Measurements from ENCODE around the gene GMEB1.
"Not testable (repeated sequence)": the region's sequence is repeated elsewhere in the genome, so short reads cannot be mapped to it uniquely, and the experiment has no call there.

The GMEB1 gene

DNA sequence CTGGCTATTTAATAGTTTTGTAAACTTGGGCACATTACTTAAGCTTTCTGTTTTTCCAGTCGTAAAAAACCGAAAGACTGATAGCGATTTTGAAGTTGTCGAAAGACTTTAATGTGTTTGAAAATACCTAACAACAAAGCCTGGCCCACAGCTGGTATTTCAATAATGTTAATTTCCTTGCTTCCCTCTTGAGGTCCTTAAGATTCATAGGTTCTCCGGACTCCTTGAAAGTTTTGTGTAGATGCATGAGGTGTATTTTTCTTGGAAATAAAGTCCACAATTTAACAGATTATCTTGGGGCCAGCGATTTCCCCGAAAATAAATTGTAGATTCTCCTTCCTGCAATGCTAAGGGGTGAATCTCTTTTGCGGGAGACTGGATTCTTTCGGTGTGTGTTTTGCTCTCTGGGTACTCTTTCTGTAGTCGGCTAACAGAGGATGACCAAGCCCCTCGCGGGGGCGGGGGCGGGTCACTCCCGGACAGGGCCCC is 67.4 kb downstream of the GMEB1 start:
- TF ChIP-seq, protein P1, sequence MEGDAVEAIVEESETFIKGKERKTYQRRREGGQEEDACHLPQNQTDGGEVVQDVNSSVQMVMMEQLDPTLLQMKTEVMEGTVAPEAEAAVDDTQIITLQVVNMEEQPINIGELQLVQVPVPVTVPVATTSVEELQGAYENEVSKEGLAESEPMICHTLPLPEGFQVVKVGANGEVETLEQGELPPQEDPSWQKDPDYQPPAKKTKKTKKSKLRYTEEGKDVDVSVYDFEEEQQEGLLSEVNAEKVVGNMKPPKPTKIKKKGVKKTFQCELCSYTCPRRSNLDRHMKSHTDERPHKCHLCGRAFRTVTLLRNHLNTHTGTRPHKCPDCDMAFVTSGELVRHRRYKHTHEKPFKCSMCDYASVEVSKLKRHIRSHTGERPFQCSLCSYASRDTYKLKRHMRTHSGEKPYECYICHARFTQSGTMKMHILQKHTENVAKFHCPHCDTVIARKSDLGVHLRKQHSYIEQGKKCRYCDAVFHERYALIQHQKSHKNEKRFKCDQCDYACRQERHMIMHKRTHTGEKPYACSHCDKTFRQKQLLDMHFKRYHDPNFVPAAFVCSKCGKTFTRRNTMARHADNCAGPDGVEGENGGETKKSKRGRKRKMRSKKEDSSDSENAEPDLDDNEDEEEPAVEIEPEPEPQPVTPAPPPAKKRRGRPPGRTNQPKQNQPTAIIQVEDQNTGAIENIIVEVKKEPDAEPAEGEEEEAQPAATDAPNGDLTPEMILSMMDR (conservative IDR thresholded peaks at IDR 0.05), result no peak
- peak overlapping the region; percentile 98 for H3K27ac ChIP-seq

DNA sequence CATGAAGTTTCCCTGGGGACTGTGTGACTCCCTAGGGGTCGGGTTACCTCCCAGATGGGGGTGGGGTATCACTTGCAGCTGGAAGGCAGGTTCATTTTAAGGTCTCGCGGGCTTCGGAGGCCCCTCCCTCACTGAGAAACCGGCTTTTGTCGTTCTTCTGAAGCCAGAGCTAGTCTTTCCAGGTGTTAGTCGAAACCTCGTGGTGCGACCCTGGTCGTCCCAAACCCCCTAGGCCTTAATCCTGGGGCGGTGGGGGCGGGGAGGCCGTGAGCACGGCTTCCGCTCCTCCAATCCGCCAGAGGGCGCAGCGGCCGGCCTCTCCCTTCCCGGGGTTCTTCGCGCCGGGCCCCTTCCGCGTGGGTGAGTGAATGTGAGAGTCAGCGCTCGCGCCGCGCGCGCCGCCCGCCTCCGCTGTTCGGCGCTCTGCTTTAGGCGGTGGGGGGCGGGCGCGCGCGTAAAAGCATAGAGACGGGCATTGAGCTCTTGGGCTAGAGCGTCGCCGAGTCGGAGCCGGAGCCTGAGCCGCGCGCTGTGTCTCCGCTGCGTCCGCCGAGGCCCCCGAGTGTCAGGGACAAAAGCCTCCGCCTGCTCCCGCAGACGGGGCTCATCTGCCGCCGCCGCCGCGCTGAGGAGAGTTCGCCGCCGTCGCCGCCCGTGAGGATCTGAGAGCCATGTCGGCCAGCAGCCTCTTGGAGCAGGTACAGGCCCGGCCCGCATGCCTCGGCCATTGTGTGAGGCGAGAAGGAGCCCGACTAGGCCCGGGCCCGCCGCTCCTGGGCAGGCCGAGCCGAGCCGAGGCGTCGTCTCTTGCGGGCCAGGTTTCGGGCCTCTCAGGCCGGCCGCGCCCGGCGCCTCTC is 68.1 kb downstream of the GMEB1 start, which contains the start of gene YTHDF2:
TSS of gene YTHDF2 (plus strand) at position 491 of the 857 bp plus-strand sequence. CDS start at position 672, 181 bp downstream.
- peak within 1 kb of the TSS; percentile 98 for H3K27ac ChIP-seq

DNA sequence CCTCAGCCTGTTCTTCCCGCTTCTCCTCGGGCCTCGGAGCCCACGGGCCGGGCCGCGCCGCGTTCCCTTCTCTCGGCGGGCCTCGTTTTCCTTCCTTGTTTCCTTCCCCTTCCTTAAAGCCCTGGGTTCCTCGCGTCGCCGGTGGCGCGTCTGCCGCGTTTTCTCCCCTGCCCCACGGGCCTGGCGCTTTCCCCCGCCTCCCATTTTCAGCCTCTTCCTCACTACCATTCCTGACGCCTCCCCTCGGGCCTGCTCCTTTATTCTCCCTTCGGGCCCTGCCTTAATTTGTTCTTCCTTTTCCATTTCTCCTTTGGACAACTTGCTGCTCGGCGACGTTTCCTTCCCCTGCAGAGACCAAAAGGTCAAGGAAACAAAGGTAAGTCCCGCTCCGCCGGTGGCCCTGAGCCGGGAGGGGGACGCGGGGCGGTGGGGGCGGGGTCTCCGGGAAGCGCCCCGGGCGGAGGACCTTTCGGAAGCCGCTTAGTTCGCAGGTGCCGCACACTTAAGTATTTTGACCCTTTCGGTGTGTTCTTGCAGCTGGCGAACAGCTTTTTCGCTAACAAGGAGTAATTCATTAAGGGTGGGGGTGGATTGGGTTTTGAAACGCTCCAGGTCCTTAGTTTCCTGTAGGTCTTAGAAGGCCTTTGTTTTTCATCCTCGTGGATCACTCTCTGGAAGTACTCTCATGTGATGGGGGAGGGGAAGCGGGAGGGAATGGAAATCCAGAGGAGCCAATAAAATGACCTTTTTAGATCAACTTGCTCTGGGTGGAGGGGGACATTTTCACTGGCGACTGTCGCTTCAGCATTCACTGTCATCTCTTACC is 68.9 kb downstream of the GMEB1 start:
- H3K27ac ChIP-seq, result peak overlapping the region; percentile 98
- TF ChIP-seq, protein P1 (conservative IDR thresholded peaks at IDR 0.05), result no peak

More for the DNA sequence above, 68.1 kb downstream of the GMEB1 start, which contains the start of gene YTHDF2:
- TF ChIP-seq, protein P1 (conservative IDR thresholded peaks at IDR 0.05), result peak; percentile 95

DNA sequence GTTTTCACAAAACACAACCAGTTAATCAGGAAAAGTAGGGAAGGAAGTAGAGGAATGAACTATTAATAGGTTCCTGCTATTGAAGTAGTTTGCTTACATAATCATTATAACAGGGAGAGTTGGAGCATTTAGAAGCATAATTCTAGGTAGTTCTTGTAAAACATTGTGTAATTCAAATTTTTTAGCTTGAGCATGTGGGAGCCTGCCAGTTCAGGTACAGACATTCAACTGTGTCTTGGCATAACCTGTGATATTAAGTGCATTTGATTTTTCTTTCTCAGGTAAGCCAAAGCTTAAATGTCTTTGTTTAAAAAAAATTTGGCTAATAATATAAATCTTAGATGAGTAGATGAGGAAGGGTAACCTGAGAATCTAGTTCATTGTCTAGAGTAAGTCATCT is 71.5 kb downstream of the GMEB1 start:
- TF ChIP-seq, protein P1 (conservative IDR thresholded peaks at IDR 0.05), result no peak
- H3K27ac ChIP-seq, result no peak overlapping the region

DNA sequence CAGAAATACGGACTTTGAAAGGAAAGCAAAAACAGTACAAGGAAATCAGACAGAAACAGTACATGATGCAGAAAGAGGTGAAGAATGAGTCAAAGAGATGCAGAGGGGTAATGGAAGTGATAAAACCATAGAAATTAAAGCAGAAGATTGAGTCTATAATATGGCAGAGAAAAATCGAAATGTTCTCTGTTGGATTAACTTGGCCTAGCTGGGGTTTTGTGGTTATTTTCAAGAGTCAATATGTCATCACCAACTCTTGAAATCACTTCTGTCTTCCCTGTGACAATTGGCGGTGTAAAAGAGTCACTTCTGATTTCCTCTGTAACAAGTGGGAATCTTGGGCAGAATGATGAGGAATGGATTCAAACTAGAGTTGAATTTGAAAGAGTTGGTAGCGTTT is 75.6 kb downstream of the GMEB1 start:
- H3K27ac ChIP-seq, result no peak overlapping the region
- TF ChIP-seq, protein P1 (conservative IDR thresholded peaks at IDR 0.05), result no peak

DNA sequence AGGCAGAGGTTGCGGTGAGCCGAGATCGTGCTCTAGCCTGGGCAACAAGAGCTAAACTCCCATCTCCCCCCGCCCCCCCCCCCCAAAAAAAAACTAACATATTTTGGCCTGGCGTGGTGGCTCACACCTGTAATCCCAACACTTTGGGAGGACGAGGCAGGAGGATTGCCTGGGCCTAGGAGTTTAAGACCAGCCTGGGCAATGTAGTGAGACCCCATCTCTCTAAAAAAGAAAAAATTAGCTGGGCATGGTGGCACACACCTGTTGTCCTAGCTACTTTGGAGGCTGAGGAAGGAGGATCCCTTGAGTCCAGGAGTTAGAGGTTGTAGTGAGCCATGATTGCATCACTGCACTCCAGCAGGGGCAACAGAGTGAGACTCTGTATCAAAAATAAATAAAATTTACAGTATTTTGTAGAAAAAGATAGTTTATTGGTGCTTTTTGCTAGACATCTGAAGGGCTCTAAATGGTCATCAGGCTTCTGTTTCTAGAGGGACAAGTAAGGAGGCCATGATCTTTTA is 77.1 kb downstream of the GMEB1 start:
- TF ChIP-seq, protein P1 (conservative IDR thresholded peaks at IDR 0.05), result no peak
- H3K27ac ChIP-seq, result peak overlapping the region; percentile 59

DNA sequence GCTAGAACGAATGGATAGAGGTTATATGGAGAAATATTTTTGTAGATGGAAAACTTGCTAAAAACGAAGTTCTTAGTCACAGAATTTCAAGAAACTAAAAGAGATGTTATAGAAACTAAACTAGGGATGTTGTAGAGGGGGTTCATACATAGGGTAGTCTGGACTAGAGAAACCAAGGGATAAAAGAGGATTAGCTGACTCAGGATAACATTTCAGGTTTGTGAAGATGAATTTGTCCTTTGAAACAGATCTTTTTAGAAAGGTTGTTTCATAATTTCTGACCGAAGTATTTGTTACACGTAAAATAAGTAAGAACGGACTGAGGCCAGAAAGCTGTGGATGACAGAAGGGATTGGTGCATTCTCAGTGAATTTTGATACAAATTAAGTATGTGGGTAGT is 81.7 kb downstream of the GMEB1 start:
- H3K27ac ChIP-seq, result no peak overlapping the region
- TF ChIP-seq, protein P1 (conservative IDR thresholded peaks at IDR 0.05), result no peak

DNA sequence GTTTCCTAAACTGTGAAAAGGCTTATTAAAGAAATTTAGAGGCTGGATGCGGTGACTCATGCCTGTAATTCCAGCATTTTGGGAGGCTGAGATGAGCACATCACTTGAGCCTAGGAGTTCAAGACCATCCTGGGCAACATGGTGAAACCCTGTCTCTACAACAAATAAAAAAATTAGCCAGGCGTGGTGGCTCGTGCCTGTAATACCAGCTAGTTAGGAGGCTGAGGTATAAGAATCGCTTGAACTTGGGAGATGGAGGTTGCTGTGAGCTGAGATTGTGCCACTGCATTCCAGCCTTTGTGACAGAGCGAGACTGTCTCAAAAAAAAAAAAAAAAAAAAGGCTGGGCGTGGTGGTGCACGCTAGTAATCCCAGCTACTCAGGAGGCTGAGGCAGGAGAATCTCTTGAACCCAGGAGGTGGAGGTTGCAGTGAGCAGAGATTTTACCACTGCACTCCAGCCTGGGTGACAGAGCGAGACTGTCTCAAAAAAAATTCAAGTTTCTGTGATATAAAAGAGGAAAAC is 82.2 kb downstream of the GMEB1 start:
- H3K27ac ChIP-seq, result not testable (repeated sequence)
